ENCODE results near the gene RGS4. TPM values are rescaled to one million over a fixed set of nuclear protein-coding genes. Genes with fewer than 3 reads are reported as not detected.

The RGS4 gene
- total RNA-seq, result not detected

DNA sequence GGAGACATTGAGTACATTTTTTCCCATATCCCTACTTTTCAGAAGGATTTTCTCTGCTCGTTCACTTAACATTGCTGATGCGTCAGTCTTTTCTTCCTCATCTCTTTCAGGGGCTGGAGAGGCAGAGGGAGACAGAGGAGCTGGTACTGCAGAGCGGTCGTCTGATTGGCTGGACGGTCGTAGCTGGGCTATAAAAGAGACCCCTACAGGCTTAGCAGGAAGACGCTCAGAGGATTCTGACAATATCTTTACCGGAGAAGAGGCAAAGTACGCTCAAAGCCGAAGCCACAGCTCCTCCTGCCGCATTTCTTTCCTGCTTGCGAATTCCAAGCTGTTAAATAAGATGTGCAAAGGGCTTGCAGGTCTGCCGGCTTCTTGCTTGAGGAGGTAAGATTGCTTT, at the start of gene RGS4:
Gene RGS4, plus strand, starts transcription at position 220 of the 400 bp plus-strand sequence. Its CDS starts 124 bp downstream, at position 344.
- Histone ChIP-seq H3K27me3 (ENCODE audit: insufficient read depth, low read length) (peaks cover 30% of the 10 kb centered on the region), H3K4me1 (ENCODE audit: insufficient read depth, low read length) (no peaks in the 10 kb centered on the region), H3K4me3 (ENCODE audit: low read length) (no peak within 1 kb of the TSS), H3K9me3 (ENCODE audit: low read depth, low read length) (no peaks in the 10 kb centered on the region)

DNA sequence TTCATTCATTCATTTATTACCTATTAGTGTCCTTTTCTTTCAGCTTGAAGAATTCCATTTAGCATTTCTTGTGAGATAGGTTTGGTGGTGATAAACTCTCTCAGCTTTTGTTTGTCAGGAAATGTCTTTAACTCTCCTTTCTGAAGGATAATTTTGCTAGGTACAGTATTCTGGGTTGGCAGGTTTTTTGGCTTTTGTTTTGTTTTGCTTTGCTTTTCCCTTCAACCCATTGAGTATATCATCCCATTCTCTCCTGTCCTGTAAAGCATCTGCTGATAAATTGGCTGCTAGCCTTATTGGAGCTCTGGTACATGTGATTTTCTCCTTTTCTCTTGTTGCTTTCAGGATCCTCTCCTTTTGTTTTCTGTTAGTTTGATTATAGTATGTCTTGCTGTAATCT, 47.0 kb upstream of the RGS4 start:
- H3K4me1 ChIP-seq (ENCODE audit: insufficient read depth, low read length), result no peaks in the 10 kb centered on the region
- peaks cover 13% of the 10 kb centered on the region for H3K9me3 ChIP-seq (ENCODE audit: low read depth, low read length)
- no peak overlapping the region for H3K4me3 ChIP-seq (ENCODE audit: low read length)
- no peaks in the 10 kb centered on the region for H3K27me3 ChIP-seq (ENCODE audit: insufficient read depth, low read length)

DNA sequence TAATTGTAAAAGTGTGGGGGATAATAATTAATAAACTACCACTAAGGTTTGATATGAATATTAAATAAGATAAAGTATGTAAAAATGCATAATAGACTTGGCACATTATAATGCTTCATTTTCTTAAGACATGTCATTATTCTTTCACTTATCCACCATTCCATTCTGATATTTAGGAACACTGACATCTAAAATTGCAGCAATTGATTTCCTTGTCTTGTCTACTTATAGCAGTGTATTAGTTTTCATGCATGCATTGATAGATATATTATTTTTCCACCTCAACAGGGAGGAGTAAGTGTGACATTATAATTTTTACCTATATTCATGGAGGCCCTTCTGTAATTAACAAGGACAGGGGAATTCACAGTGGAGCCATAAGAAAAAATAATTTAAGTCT, 41.6 kb upstream of the RGS4 start:
- Histone ChIP-seq H3K9me3 (ENCODE audit: low read depth, low read length) (peaks cover 6% of the 10 kb centered on the region), H3K27me3 (ENCODE audit: insufficient read depth, low read length) (no peaks in the 10 kb centered on the region), H3K4me3 (ENCODE audit: low read length) (no peak overlapping the region), H3K4me1 (ENCODE audit: insufficient read depth, low read length) (no peaks in the 10 kb centered on the region)

GRCh38 chr1:163029901-163030300, 39.3 kb upstream of the RGS4 start:
- Histone ChIP-seq H3K4me1 (ENCODE audit: insufficient read depth, low read length) (no peaks in the 10 kb centered on the region), H3K9me3 (ENCODE audit: low read depth, low read length) (no peaks in the 10 kb centered on the region), H3K4me3 (ENCODE audit: low read length) (no peak overlapping the region), H3K27me3 (ENCODE audit: insufficient read depth, low read length) (no peaks in the 10 kb centered on the region)

DNA sequence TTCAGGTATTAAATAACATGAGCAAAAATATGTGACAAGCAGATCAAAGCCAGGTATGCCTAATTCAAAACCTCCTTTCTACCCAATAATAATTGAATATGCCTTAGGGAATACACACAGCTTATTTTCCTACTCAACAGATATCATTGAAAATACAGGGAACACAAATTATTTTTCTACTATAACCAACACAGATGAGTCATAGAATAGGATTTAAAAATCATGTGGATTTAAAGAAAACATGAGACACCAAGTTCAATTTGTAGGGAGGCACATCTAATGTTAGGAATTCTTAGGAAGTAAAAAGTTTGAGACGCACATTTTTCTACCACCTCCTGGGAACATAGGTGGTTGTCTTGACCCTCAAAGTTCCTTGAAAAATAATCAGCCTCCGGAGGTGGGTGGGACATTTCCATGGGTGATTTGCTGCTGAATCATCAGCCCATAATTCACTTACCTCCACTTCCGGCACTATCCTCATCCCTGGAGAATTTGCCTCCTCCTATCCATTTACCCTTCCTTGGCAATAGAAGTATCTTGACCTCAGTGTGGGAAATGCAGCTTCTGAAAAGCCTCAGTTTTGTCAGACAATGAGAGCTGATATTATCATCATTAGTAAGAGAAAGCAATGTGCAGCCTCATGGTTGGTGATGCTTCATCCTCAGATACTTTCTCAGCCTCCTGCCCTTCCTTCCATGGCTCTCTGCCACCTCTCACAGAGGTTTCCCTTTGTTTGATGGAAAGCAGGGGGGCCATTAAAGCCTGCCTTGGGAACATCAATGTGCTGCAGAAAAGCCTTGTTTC, 33.5 kb upstream of the RGS4 start:
- Histone ChIP-seq H3K27me3 (ENCODE audit: insufficient read depth, low read length) (no peaks in the 10 kb centered on the region), H3K4me1 (ENCODE audit: insufficient read depth, low read length) (no peaks in the 10 kb centered on the region), H3K4me3 (ENCODE audit: low read length) (no peak overlapping the region), H3K9me3 (ENCODE audit: low read depth, low read length) (no peaks in the 10 kb centered on the region)

- no peaks in the 10 kb centered on the region for H3K9me3 ChIP-seq (ENCODE audit: low read depth, low read length)
These were observed 32.5 kb upstream of the RGS4 start for GRCh38 chr1:163036671-163037070.

DNA sequence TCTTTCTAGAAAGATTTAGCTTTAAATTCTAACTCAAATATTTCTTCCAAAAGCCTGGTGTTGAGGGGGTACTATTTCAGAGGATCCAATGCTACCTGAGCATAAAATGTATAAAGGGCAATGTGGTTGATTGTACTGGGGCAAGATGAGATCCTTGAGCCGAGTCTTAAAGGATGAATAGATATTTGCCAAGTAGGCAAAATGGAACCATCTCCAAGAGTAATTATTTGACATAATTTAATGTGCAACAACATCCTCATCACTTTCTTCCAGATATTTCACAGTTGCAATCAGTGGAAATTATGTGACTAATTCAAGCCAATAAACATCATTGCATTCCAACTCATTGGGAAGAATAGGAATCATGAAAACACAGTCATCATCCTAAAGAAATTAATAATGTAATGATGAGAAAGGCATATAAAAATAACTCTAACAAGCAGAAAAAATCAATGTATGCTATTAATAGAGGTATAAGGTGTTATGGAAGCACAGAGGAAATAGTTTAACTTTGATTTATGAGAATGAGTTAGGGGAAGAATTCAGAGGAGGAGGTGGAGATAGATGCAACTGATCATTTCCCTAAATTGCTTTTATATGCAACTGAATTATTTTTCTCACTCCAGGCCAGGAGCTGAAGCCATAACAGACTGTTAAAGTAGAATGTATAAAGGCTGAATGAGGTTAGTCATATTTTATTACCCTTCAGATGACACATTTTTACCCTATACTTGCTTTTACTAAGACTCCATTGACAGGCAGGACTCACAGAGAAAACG, 30.0 kb upstream of the RGS4 start:
- H3K27me3 ChIP-seq (ENCODE audit: insufficient read depth, low read length), result no peaks in the 10 kb centered on the region
- no peaks in the 10 kb centered on the region for H3K9me3 ChIP-seq (ENCODE audit: low read depth, low read length)
- H3K4me3 ChIP-seq (ENCODE audit: low read length), result no peak overlapping the region
- no peaks in the 10 kb centered on the region for H3K4me1 ChIP-seq (ENCODE audit: insufficient read depth, low read length)

More at GRCh38 chr1:163036671-163037070, 32.5 kb upstream of the RGS4 start:
- H3K27me3 ChIP-seq (ENCODE audit: insufficient read depth, low read length), result no peaks in the 10 kb centered on the region
- no peaks in the 10 kb centered on the region for H3K4me1 ChIP-seq (ENCODE audit: insufficient read depth, low read length)
- H3K4me3 ChIP-seq (ENCODE audit: low read length), result no peak overlapping the region

DNA sequence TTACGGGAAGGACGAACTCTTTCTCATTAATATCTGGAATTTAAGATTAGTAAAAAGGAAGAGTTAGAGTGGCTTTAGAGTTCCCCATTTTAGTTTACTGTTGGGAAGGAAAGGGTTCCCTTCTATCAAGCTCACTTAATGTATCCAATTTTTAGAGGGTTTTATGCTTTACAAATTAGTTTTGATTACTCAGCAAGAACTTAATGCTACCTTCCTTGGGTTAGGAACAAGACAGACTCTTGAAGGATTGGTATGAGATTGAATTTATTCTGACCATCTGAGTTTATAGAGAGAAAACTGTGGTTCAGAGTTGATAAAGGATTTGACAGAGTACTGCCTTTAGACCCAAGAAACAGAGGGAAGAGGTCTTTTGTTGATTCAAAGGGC, 29.5 kb upstream of the RGS4 start:
- Histone ChIP-seq H3K27me3 (ENCODE audit: insufficient read depth, low read length) (no peaks in the 10 kb centered on the region), H3K4me1 (ENCODE audit: insufficient read depth, low read length) (no peaks in the 10 kb centered on the region), H3K9me3 (ENCODE audit: low read depth, low read length) (no peaks in the 10 kb centered on the region), H3K4me3 (ENCODE audit: low read length) (no peak overlapping the region)

- Histone ChIP-seq H3K4me1 (ENCODE audit: insufficient read depth, low read length) (no peaks in the 10 kb centered on the region), H3K9me3 (ENCODE audit: low read depth, low read length) (no peaks in the 10 kb centered on the region), H3K27me3 (ENCODE audit: insufficient read depth, low read length) (no peaks in the 10 kb centered on the region), H3K4me3 (ENCODE audit: low read length) (no peak overlapping the region)
These were observed 23.1 kb upstream of the RGS4 start for GRCh38 chr1:163046071-163046470.

DNA sequence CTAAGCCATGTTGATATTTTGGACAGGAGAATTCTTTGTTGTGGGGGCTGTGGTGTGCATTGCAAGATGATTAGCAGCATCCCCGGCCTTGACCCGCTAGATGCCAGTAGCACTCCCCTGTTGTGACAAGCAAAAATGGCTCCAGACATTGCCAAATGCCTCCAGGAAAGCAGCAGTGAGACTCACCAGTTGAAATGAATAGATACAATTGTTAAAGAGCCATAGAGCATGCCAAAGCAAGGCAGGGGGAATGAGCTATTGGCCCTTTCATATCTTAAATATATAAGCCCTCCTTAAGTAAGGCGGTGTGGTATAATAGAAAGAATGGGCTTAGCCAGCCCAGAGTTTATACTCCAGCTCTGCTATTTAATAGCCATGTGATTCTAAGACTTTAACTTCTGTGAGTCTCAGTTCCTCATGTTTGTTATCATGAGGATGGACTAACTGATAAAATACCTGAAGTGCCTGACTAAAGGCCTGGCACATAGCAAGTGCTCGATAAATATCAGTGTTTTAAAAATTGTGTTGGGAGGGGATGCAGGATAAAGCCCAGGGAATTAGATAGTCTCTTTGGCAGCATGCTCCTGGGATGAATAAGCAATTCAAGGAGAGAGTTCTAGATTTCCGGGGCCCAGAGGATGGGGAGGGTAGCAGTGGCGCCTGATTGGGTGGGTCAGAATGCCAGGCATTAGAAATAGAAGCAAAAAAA, 21.1 kb upstream of the RGS4 start:
- no peaks in the 10 kb centered on the region for H3K4me1 ChIP-seq (ENCODE audit: insufficient read depth, low read length)
- no peaks in the 10 kb centered on the region for H3K9me3 ChIP-seq (ENCODE audit: low read depth, low read length)
- H3K27me3 ChIP-seq (ENCODE audit: insufficient read depth, low read length), result no peaks in the 10 kb centered on the region
- no peak overlapping the region for H3K4me3 ChIP-seq (ENCODE audit: low read length)

- H3K4me1 ChIP-seq (ENCODE audit: insufficient read depth, low read length), result no peaks in the 10 kb centered on the region
- H3K27me3 ChIP-seq (ENCODE audit: insufficient read depth, low read length), result no peaks in the 10 kb centered on the region
- no peak overlapping the region for H3K4me3 ChIP-seq (ENCODE audit: low read length)
- H3K9me3 ChIP-seq (ENCODE audit: low read depth, low read length), result no peaks in the 10 kb centered on the region
These were observed 20.3 kb upstream of the RGS4 start for GRCh38 chr1:163048869-163049268.

DNA sequence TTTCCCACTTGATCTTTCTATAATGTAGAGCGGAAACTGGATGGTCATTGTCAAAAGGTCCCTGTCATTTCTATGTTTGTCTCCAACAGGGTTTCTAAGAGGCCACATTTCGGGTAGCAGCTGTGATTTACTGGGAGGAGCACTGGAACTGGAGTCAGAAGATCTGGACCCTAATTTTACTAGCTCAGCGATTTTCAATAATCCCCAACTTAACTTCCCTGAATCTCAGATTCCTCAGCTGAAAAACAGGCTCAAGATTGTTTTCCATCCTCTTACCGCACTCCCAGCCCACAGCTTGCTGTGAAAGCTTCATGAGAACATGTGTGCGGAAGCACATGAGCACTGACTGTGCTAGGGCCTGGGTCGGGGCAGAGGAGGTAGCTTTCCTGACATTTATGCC, 19.9 kb upstream of the RGS4 start:
- Histone ChIP-seq H3K4me1 (ENCODE audit: insufficient read depth, low read length) (no peaks in the 10 kb centered on the region), H3K4me3 (ENCODE audit: low read length) (no peak overlapping the region), H3K9me3 (ENCODE audit: low read depth, low read length) (no peaks in the 10 kb centered on the region), H3K27me3 (ENCODE audit: insufficient read depth, low read length) (no peaks in the 10 kb centered on the region)

DNA sequence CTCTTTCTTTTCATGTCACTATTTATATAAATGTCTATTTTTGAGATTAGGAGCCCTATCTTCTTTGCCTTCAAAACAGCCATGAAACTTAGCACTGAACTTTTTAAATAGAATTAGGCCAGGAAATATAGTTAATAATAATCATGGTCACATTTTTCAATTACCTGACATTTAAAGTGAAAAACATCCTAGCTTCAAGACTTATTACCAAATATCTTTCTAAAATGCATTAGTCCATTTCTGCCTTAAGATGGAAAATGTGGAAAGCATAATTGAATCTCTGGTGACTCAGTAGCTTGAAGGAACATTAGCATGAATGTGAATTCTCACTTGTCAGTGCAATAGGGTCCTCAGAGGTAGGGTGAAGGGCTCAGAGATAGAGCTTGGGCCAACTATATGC, 18.7 kb upstream of the RGS4 start:
- H3K4me1 ChIP-seq (ENCODE audit: insufficient read depth, low read length), result no peaks in the 10 kb centered on the region

DNA sequence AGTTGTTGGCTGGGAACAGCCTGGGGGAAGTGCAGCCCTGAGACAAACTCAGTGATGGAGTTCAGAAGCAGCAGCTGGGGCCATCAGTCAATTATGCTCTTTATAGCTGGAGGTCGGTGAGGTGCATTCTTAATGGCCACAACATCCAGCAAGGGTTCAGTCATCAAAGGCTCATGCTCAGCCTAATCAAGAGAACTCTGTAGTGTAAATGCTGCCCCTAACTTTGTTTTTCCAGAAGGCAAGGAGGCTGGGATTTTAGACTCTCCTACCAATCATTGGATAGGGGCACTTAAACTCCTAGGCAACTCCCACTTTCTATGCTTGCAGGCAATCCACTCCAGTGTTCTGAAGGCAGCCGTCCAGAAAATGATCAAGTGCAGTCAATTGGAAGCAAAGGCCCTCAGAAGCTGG, 15.0 kb upstream of the RGS4 start:
- Histone ChIP-seq H3K4me1 (ENCODE audit: insufficient read depth, low read length) (no peaks in the 10 kb centered on the region), H3K4me3 (ENCODE audit: low read length) (no peak overlapping the region), H3K9me3 (ENCODE audit: low read depth, low read length) (no peaks in the 10 kb centered on the region), H3K27me3 (ENCODE audit: insufficient read depth, low read length) (no peaks in the 10 kb centered on the region)

More for the DNA sequence above, 18.7 kb upstream of the RGS4 start:
- Histone ChIP-seq H3K27me3 (ENCODE audit: insufficient read depth, low read length) (no peaks in the 10 kb centered on the region), H3K4me3 (ENCODE audit: low read length) (no peak overlapping the region), H3K9me3 (ENCODE audit: low read depth, low read length) (no peaks in the 10 kb centered on the region)

GRCh38 chr1:163055005-163055404, 14.2 kb upstream of the RGS4 start:
- Histone ChIP-seq H3K4me1 (ENCODE audit: insufficient read depth, low read length) (no peaks in the 10 kb centered on the region), H3K4me3 (ENCODE audit: low read length) (no peak overlapping the region), H3K9me3 (ENCODE audit: low read depth, low read length) (no peaks in the 10 kb centered on the region), H3K27me3 (ENCODE audit: insufficient read depth, low read length) (no peaks in the 10 kb centered on the region)
